A549 treated with CORT108297 at 1 μM for 4 hours (cell line): ENCODE measurements around the gene KRT38. TPM values are rescaled to one million over a fixed set of nuclear protein-coding genes. Genes with fewer than 3 reads are reported as not detected.

Source experiments
- total RNA-seq: library from RNA; stranded (reverse); fragments of 200-300 nt; extraction: Qiagen RNA extraction; gene quantifications from 5 replicates; pipeline ENCODE4 v1.2.3, GENCODE V29; 2022

Gene KRT38
- total RNA-seq, result not detected in 5 replicates

DNA sequence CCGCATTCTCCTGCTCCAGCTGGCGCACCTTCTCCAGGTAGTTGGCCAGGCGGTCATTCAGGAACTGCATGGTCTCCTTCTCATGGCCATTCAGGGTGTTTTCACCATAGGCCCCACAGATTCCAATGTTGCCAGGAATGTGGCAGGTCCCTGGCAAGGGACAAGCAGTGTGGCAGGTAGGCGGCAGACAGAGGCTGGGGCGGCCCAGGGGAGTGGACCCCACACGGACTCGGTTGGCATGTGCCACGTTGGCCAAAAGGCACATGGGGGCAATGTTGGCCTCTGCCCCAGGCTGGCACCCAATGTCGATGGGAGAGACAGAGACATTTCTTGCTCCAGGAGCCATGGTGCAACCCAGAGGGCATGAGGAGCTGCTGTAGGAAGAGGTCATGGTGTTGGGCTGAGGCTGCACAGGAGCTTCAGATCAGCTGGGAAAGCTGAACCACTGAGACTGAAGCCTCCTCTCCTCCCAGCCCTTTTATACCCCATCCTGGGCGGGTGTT is at the start of gene KRT38:
Gene KRT38, minus strand, starts transcription at position 453 of the 503 bp plus-strand sequence. Its CDS starts 62 bp downstream, at position 391.

DNA sequence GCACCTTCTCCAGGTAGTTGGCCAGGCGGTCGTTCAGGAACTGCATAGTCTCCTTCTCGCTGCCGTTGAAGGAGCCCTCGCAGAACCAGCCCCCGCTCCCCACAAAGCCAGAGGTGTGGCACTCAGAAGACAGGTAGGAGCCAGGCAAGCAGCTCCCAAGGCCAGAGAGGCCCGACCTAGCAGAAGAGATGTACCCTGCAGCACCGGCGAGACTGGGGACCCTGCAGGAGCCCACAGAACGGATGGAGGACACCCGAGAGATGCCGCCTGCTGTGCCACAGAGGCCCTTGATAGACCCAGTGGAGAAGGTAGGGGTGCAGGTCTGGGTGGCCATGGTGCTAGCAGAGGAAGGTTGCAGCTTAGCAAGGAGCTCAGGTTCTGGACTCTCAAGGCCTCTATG is 48.7 kb upstream of the KRT38 start, which contains the start of gene KRT36:
Gene KRT36, minus strand, starts transcription at position 380 of the 400 bp plus-strand sequence. Its CDS starts 46 bp downstream, at position 334.

DNA sequence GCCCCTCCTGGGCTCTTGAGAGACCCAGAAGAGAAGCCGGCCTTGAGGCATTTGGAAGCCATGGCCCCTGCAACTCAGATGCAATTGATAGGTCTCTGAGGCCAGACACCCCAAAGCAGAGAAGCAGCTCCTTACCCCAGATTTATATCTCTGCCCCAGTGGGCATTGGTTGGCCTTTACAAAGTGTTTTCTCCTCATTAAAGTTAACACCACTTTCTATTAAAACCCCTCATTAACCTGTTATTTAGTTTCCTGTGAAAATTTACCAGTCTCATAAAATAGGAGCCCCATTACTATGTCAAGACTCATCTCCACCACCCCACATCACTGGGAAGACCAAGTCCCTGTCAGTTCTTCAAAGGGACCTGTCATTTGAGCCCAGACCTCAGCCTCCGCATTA is 40.3 kb upstream of the KRT38 start, which contains the start of gene KRT35:
Gene KRT35, minus strand, starts transcription at position 116 of the 400 bp plus-strand sequence. Its CDS starts 54 bp downstream, at position 62.

DNA sequence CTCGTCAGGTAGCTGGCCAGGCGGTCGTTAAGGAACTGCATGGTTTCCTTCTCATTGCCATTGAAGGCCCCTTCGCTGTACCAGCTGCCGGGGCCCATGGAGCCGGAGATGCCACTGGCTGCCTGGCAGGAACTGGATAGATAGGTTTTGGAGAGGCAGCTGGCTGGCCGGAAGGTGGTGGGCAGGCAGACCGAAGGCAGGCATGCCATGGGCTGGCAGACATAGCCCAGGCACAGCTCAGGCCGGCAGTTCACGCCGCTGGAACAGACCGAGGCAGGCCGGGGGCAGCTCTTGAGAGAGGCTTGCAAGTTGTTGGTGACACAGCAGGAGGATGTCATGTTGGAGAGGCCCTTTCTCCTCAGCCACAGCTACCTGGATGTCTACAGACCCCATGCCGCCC is 26.2 kb upstream of the KRT38 start, which contains the start of gene KRT32:
Gene KRT32, minus strand, starts transcription at position 399 of the 400 bp plus-strand sequence. Its CDS starts 61 bp downstream, at position 338.

DNA sequence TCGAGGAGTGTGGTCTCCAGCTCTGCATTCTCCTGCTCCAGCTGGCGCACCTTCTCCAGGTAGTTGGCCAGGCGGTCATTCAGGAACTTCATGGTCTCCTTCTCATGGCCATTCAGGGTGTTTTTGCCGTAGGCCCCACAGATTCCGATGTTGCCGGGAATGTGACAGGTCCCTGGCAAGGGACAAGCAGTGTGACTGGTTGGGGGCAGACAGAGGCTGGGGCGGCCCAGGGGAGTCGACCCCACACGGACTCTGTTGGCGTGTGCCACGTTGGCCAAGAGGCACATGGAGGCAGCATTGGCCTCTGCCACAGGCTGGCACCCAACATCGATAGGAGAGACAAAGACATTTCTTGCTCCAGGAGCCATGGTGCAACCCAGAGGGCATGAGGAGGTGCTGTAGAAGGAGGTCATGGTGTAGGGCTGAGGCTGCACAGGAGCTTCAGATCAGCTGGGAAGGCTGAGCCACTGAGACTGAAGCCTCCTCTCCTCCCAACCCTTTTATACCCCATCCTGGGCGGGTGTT is 16.6 kb downstream of the KRT38 start, which contains the start of gene KRT37:
Gene KRT37, minus strand, starts transcription at position 475 of the 525 bp plus-strand sequence. Its CDS starts 62 bp downstream, at position 413.

DNA sequence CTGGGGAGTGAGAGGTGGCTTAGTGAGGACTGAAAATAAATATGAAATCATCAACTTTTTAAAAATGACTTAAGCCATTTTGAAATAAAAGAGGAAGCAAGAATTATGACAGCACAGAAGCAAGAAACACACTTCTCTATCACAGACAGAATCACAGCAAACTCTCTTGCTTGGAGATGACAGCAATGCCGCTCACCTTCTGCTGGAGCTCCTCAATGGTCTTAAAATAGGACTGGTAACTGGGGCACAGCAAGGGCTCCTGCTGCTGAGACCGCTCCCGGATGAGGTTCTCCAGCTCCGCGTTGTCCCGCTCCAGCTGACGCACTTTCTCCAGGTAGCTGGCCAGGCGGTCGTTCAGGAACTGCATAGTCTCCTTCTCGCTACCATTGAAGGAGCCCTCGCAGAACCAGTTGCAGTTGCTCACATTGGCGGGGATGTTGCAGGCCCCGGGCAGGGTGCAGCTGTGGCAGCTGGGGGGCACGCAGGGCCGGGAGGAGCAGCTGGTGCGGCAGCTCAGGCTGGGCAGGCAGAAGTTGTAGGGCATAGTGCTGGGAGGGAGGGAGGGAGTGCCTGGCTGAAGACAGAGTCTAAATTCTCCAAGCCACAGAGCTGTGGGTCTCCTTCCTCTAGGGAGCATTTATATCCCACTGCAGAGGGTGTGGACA is 43.7 kb downstream of the KRT38 start, which contains the start of gene KRT31:
Gene KRT31, minus strand, starts transcription at position 613 of the 665 bp plus-strand sequence. Its CDS starts 69 bp downstream, at position 544.

Other genes with a start within 250 kb of the KRT38 start
- gene KRTAP9-2, start 214.3 kb downstream of the KRT38 start, total RNA-seq, result not detected in 5 replicates
- not detected in 5 replicates for gene KRTAP9-3, start 208.5 kb downstream of the KRT38 start, total RNA-seq
- gene KRTAP9-8, start 203.0 kb downstream of the KRT38 start, total RNA-seq, result not detected in 5 replicates
- gene KRTAP9-4, start 191.3 kb downstream of the KRT38 start, total RNA-seq, result not detected in 5 replicates
- not detected in 5 replicates for gene KRTAP9-9, start 185.6 kb downstream of the KRT38 start, total RNA-seq
- not detected in 5 replicates for gene KRTAP9-6, start 175.6 kb downstream of the KRT38 start, total RNA-seq
- not detected in 5 replicates for gene KRTAP9-7, start 165.3 kb downstream of the KRT38 start, total RNA-seq
- not detected in 5 replicates for gene KRTAP29-1, start 138.1 kb downstream of the KRT38 start, total RNA-seq
- not detected in 5 replicates for gene KRTAP16-1, start 131.7 kb downstream of the KRT38 start, total RNA-seq
- gene KRTAP17-1, start 125.3 kb downstream of the KRT38 start, total RNA-seq, result not detected in 5 replicates
- not detected in 5 replicates for gene KRT33A, start 90.2 kb downstream of the KRT38 start, total RNA-seq
- 0.09 to 0.10 TPM (median 0.10 TPM) in 3 of 5 replicates, not detected in the others for gene KRT33B, start 71.2 kb downstream of the KRT38 start, total RNA-seq
- 0.12 to 0.50 TPM (median 0.32 TPM) in 5 replicates for gene KRT34, start 58.7 kb downstream of the KRT38 start, total RNA-seq
- not detected in 5 replicates for gene KRT31, start 43.4 kb downstream of the KRT38 start, total RNA-seq
- not detected in 5 replicates for gene KRT37, start 16.4 kb downstream of the KRT38 start, total RNA-seq
- gene KRT32, start 26.4 kb upstream of the KRT38 start, total RNA-seq, result 0.05 TPM in 1 of 5 replicates, not detected in the others
- not detected in 5 replicates for gene KRT35, start 40.2 kb upstream of the KRT38 start, total RNA-seq
- not detected in 5 replicates for gene KRT36, start 48.9 kb upstream of the KRT38 start, total RNA-seq
- 0.10 to 0.40 TPM (median 0.11 TPM) in 5 replicates for gene KRT13, start 64.6 kb upstream of the KRT38 start, total RNA-seq
- 2.8 to 5.0 TPM (median 4.0 TPM) in 5 replicates for gene KRT15, start 77.9 kb upstream of the KRT38 start, total RNA-seq
- 39.1 to 62.2 TPM (median 51.0 TPM) in 5 replicates for gene KRT19, start 87.3 kb upstream of the KRT38 start, total RNA-seq
- not detected in 5 replicates for gene KRT9, start 131.1 kb upstream of the KRT38 start, total RNA-seq
- gene KRT14, start 145.9 kb upstream of the KRT38 start, total RNA-seq, result 0.08 to 0.34 TPM (median 0.13 TPM) in 3 of 5 replicates, not detected in the others
- 0.40 to 0.85 TPM (median 0.64 TPM) in 5 replicates for gene KRT16, start 171.8 kb upstream of the KRT38 start, total RNA-seq
- 0.88 to 1.5 TPM (median 1.1 TPM) in 5 replicates for gene KRT17, start 183.6 kb upstream of the KRT38 start, total RNA-seq
- 1,154 to 1,812 TPM (median 1,361 TPM) in 5 replicates for gene EIF1, start 247.9 kb upstream of the KRT38 start, total RNA-seq